SKM-1 (cell line): ENCODE results near the gene ENOX1.

ENCODE experiments used
- DNase-seq: peaks from one replicate; lab custom pipeline; 2025; ENCODE audit not compliant: unreplicated experiment; lab: John Stamatoyannopoulos, UW

ENOX1 gene

GRCh38 chr13:43611281-43612273, 175.2 kb downstream of the ENOX1 start:
- DNase-seq, result no peak

DNA sequence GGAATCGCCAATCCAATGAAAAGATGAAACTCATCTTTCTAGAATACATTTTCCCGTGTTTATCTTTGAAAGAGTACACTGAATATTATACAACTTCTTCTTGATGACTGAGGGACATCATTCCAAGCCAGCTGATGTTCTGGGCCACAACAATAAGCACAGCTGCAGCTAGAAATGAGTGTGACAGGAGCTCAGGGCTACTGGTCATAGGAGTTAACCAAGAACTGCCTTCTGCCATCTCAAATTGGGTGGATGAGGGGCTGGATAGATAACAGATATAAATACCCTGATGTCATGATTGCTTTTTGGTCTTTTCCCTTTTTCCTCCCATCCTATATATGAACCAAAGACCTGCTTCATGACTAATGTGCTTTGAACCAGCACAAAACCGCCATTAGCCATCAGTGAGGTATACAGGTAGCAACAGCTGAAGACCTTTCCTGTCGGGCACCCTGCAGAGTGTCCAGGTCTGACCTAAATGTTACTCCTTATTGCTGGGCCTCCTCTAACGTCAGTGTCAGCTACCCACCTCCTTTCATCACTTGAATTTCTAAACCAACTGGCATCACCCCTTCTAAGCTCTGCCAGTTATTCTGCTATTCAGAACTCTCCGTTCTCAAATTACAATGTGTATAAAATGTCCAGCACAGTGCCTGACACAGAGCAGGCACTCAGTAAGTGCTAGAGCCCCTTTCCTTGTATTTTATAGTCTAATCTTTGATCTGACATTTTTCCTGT, 178.2 kb downstream of the ENOX1 start:
- no peak for DNase-seq

DNA sequence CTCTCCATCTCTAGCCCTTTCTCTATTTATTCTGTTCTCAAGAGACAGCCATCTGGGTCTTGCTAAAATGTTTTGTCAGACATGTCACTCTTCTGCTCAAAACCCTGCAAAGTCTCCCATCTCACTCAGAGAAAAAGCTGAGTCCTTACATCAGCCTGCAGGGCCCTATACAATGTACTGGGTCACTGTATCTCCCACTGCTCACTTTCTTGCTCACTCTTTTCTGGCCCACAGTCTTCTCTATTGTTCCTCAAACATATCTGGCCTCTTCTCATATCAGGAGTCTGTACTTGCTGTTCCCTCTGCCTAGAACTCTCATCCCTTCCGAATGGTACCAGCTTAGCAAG, 189.2 kb downstream of the ENOX1 start:
- DNase-seq, result no peak

DNA sequence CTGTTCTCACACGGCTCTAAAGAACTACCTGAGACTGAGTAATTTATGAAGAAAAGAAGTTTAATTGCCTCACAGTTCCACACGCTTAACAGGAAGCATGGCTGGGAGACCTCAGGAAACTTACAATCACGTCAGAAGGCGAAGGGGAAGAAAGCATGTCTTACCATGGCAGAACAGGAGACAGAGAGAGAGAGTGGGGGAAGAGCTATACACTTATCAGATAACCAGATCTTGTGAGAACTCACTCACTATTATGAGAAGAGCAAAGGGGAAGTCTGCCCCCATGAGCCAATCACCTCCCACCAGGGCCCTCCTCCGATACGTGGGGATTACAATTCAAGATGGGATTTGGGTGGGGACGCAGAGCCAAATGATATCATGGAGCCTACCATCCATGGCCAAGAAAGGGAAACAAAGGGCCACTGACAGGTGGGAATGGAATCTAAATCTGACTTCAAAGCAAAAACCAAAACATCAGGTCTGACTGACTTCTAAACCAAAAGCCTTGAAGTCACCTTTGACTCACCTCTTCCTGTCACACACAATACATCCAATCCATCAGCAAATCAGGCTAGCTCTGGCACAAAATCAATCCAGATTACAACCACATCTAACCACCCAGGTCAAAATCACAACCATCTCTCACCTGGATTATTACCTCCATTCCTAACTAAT, 189.7 kb downstream of the ENOX1 start:
- no peak for DNase-seq

DNA sequence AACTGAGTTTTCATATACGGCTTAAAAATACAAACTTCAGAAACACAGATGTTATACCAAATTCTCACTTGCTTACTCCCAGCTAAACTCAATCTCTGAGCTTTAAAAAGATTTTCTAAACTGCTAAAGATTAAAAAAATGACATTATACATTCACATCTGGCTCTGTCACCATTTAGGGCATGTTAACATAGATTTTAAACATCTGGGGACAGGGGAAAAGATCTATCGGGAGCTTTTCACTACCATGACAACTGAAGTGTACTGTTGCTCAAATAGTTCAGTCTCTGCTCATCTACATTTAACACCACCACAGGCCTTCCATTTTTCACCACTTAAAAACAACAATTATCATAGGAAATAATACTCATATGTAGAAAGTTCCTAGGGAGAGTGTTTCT, 190.8 kb downstream of the ENOX1 start:
- DNase-seq, result no peak

GRCh38 chr13:43587376-43587775, 199.4 kb downstream of the ENOX1 start:
- DNase-seq, result no peak

DNA sequence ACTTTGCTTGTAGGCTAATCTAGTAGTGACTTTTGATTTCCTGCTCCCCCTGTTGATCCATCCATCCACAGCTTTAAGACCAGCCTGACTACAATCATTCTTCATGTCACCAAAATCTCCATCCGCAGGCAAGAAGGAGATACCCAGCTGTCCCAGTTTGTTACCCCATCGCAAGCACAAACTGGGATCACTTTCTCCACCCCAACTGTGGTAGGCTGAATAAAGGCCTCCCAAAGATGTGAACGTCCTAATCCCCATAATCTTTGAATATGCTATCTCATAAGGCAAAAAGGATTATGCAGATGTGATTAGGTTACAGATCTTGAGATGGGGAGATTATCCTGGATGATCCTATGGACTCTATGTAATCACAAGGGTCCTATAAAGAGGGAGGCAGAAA, 202.0 kb downstream of the ENOX1 start:
- DNase-seq, result no peak

- DNase-seq, result no peak
Observed at GRCh38 chr13:43583321-43583720, 203.5 kb downstream of the ENOX1 start.

DNA sequence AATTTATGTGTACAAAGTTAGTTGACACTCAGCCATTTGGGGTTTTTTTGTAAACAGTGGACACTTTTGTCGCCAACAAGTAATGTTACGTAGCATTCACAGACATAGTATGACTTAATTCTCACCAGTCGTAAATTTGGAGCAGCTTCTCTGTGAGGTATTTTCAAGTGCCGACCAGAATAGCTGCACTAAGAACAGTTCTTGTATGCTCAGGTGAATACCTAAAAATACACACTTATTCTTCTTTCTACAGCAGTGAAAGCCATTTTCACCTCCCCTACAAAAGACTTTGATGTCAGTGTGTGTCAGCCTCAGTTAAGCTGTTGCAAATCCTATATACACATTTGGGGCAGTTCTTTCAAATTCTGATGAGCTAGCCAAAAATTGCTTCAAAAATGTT, 206.5 kb downstream of the ENOX1 start:
- DNase-seq, result no peak

GRCh38 chr13:43579321-43579720, 207.5 kb downstream of the ENOX1 start:
- no peak for DNase-seq

DNA sequence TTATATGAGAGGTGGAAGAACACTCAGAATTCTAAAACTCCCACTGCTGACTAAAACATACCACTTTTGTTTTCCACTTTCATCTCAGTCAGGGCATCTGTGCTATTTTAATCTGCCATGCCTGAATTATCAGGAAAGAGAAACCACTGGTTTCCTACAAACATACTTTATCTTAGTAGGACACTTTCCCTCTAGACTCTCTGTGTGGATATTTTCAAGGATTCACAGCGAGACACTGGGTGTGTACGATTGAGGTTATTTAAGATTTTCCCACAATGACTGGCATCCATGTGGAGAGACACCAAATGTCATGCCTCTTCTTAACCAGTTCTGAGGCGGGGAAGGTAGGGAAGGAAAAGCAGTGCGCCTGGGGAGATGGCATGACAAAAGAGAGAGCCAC, 212.2 kb downstream of the ENOX1 start:
- DNase-seq, result no peak

DNA sequence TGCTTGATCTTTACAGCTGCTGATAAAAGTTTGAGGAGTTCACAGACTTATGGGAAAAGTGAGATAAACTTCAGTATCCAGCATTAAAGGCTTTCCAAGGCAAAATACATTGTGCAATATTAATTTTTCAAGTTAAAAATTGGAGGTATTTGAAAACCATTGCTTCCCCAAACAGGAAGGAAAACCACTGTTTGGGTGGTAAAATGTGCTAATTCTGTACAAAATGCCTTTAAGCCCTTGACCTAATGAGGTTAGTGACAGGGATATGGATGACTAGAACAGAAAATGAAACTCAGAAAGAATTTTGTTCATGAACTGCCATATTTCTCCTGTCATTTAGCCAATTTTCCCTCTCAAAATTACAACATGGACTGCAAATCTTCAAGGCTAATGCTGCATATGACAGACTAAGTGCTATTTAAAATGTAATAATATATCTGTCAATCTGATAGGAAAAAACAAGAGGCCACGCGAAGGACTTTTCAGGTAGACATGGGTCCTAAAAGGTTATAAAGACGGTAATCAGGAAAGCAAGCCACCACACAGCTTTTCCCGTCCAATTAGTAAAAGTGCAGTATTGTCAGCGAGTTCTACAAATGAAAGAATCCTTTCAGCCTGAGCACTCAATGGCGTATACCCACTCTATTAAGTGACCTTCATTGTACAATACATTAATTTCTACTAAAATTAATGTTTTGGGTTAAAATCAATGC, 212.8 kb downstream of the ENOX1 start:
- DNase-seq, result no peak

- no peak for DNase-seq
Observed at GRCh38 chr13:43573361-43573740, 213.4 kb downstream of the ENOX1 start.

DNA sequence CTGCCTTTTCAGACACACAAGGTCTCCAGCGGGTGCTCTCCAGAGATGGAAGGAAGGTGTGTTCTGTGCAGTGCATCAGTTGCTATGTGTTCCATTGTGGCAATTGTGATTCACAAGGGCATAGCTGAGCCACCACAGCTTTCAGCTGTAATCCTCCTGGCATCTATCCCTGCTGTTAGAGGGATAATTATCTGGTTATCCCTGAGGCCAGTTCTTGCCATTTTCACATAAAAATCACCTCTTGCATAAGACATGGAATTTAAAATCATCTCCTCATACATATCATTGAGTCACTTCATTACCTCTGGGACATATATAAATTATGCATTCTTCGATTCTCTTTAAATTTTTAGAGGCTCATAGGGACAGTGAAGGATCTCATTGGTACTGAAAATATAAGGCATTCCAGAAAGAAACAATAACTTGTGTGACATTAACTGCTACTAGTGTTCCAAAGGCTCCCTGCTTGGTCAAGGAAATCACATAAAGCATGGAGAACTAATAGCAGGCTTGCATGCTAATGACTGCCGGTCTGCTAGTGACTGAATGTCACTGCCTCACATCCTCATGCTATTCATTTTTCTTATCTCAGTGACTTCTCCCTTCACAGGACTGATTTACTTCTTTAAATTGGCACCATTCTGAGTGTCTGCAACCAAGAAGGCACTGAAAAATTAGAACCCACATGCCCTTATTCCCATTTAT, 214.0 kb downstream of the ENOX1 start:
- no peak for DNase-seq

- DNase-seq, result no peak
Observed at GRCh38 chr13:43569658-43570057, 217.1 kb downstream of the ENOX1 start.

GRCh38 chr13:43567608-43568007, 219.2 kb downstream of the ENOX1 start:
- DNase-seq, result no peak

DNA sequence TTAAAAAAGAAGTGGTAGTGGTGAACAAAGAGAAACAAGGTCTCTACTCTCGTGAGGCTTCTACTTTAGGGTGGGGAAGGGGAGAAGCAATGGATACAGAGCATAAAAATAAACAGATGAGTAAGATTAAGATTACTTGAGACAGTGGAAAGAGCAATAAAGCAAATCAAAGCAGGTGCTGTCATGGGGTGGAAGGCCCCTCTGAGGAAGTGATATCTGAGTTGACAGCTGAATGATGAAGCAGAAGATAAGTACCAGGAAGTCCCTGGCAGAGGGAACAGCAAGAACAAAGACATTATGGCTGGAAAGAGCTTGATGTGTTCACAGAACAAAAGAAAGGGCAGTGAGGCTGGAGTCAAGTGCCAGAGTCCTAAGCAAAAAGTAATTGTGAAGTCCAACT, 221.8 kb downstream of the ENOX1 start:
- no peak for DNase-seq

DNA sequence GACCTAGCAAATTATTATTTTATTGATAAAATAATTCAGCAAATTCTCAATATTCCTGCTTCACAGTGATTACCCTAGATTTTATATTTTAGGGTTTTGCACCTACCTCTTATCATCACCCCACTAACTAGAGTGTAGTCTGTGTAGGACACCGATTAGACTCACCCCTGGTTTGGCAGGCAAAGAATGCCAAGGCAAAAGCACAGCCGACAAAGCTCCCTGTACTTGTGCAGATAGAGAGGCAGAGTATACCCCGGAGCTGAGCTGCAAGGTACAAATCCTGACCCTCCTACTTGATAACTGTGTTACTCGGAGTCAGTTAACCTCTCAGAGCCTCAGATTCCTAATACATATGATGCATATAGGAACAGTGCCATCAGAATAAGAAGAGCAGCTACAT, 225.7 kb downstream of the ENOX1 start:
- DNase-seq, result no peak

DNA sequence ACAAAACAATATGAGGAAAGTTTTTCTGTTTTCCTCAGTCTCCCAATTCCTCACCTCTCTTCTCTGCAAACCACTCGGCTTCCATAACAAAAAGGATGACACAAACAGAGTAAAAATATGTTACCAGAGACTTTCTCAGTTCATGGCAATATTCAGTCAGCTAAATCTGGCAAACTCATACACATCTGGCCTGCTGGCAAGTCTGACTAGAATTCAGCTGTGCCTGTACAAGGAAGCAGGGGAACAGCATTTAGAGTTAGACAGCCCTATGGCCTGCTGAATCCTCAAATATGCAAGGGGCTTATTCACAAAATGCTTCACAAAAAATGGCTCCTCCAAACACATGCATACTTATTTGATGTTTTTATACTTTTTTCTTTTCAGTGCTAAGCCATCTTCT, 227.8 kb downstream of the ENOX1 start:
- no peak for DNase-seq

- DNase-seq, result no peak
Observed at GRCh38 chr13:43558326-43558725, 228.4 kb downstream of the ENOX1 start.

- DNase-seq, result no peak
Observed at GRCh38 chr13:43555667-43556066, 231.1 kb downstream of the ENOX1 start.
